Renal cortex interstitium (tissue), 11 donors: ENCODE data around the gene FSTL1. TPM values are rescaled to one million over a fixed set of nuclear protein-coding genes. Genes with fewer than 3 reads are reported as not detected.

ENCODE experiments used
- DNase-seq, 11 donors: peaks; one replicate each; pipeline ENCODE4 v3.0.0-alpha.2; 2013; ENCODE audit warnings: low read depth in 9 of 11, low spot score in 4 of 11; ENCODE audit errors: extremely low read depth in 1 of 11
- polyA plus RNA-seq, 3 donors: library from polyadenylated mRNA; unstranded; fragments of 120-200 nt; gene quantifications; one replicate each; pipeline ENCODE4 v1.2.1, GENCODE V29; 2013; ENCODE audit not compliant: insufficient read length in 3 of 3

FSTL1 gene
- polyA plus RNA-seq, 3 donors, result 491 to 605 (median 545) TPM

- DNase-seq, result no peak
Measured at GRCh38 chr3:120344349-120344748, 106.4 kb downstream of the FSTL1 start.

Other genes starting within 250 kb of the FSTL1 start
- 1 to 10 TPM; 2.5 to 3.0 (median 2.7) TPM for gene GPR156, start 165.8 kb downstream of the FSTL1 start, polyA plus RNA-seq
- gene LRRC58, start 101.6 kb downstream of the FSTL1 start, polyA plus RNA-seq, result 10 to 100 TPM; 30.0 to 37.5 (median 33.9) TPM
- 100 to 1,000 TPM; 170 to 209 (median 205) TPM for gene NDUFB4, start 145.3 kb upstream of the FSTL1 start, polyA plus RNA-seq
- 100 to 1,000 TPM in 2 of 3 donors, 10 to 100 TPM in 1; 73.4 to 104 (median 100) TPM for gene HGD, start 231.2 kb upstream of the FSTL1 start, polyA plus RNA-seq